HepG2 (cell line): ENCODE data around the gene VAMP5. TPM values are rescaled to one million over a fixed set of nuclear protein-coding genes. Genes with fewer than 3 reads are reported as not detected.
A peak's percentile ranks its signal among the peaks of the same experiment; 100 is the strongest.

Experiments used
- CCDC6 ChIP-seq: sonication (generic); formaldehyde crosslinking; IDR thresholded peaks from 2 replicates; pipeline ENCODE4 v1.8.1; 2022; ENCODE audit warnings: mild to moderate bottlenecking, missing genetic modification reagents, moderate library complexity
- EP300 ChIP-seq, 3 experiments: sonication (generic) in 1 of 3; formaldehyde crosslinking in 1 of 3; IDR thresholded peaks; 2 replicates each; pipeline versions ENCODE4 v1.5.1 to v1.6.1; 2011 to 2020; ENCODE audit warnings: low read depth in 2 of 3, low read length in 2 of 3, borderline replicate concordance in 1 of 3, improper control_type of control experiment in 1 of 3, mild to moderate bottlenecking in 1 of 3, missing genetic modification reagents in 1 of 3, moderate library complexity in 1 of 3
- FOXO1 ChIP-seq: sonication (generic); formaldehyde crosslinking; IDR thresholded peaks from 2 replicates; pipeline ENCODE4 v1.4.0; 2020; ENCODE audit warnings: missing genetic modification reagents
- LCORL ChIP-seq, 2 experiments: fragments of 450-650 bp in 1 of 2; sonication (generic) in 1 of 2; formaldehyde crosslinking in 1 of 2; IDR thresholded peaks; 2 replicates each; pipeline versions ENCODE4 v1.5.0 to v1.6.1; 2017 to 2020; ENCODE audit warnings: antibody characterized with exemption in 1 of 2, missing genetic modification reagents in 1 of 2
- MED1 ChIP-seq: sonication (generic); formaldehyde crosslinking; IDR thresholded peaks from 2 replicates; pipeline ENCODE4 v1.4.0; 2020; ENCODE audit warnings: missing genetic modification reagents
- MZF1 ChIP-seq: sonication (generic); formaldehyde crosslinking; IDR thresholded peaks from 2 replicates; pipeline ENCODE4 v1.8.1; 2023; ENCODE audit warnings: mild to moderate bottlenecking, missing genetic modification reagents, borderline replicate concordance
- RELA ChIP-seq: sonication (generic); formaldehyde crosslinking; IDR thresholded peaks from 2 replicates; pipeline ENCODE4 v1.4.0; 2020; ENCODE audit warnings: missing genetic modification reagents
- TCF12 ChIP-seq, 2 experiments: fragments of 450-650 bp in 1 of 2; sonication (generic) in 1 of 2; formaldehyde crosslinking in 1 of 2; IDR thresholded peaks; 2 replicates each; pipeline versions ENCODE4 v1.6.1 to v1.8.0; 2017 to 2022; ENCODE audit warnings: antibody characterized with exemption in 1 of 2, mild to moderate bottlenecking in 1 of 2, missing genetic modification reagents in 1 of 2, moderate library complexity in 1 of 2
- ZBTB7B ChIP-seq: sonication (generic); formaldehyde crosslinking; IDR thresholded peaks from 2 replicates; pipeline ENCODE4 v1.4.0; 2020; ENCODE audit warnings: missing genetic modification reagents
- ZMYM4 ChIP-seq: sonication (generic); formaldehyde crosslinking; IDR thresholded peaks from 2 replicates; pipeline ENCODE4 v1.8.1; 2023; ENCODE audit warnings: mild to moderate bottlenecking, missing genetic modification reagents
- ZNF225 ChIP-seq: sonication (generic); formaldehyde crosslinking; IDR thresholded peaks from 2 replicates; pipeline ENCODE4 v1.4.0; 2020; ENCODE audit warnings: mild to moderate bottlenecking, missing genetic modification reagents
- ZNF253 ChIP-seq: sonication (generic); formaldehyde crosslinking; IDR thresholded peaks from 2 replicates; pipeline ENCODE4 v1.8.0; 2022; ENCODE audit warnings: mild to moderate bottlenecking, missing genetic modification reagents, borderline replicate concordance
- ZNF557 ChIP-seq: sonication (generic); formaldehyde crosslinking; IDR thresholded peaks from 2 replicates; pipeline ENCODE4 v1.4.0; 2020; ENCODE audit warnings: missing genetic modification reagents
- ZNF558 ChIP-seq: sonication (generic); formaldehyde crosslinking; IDR thresholded peaks from 2 replicates; pipeline ENCODE4 v1.9.0; 2022; ENCODE audit warnings: mild to moderate bottlenecking, missing genetic modification reagents, borderline replicate concordance
- polyA plus RNA-seq, 8 experiments: library from polyadenylated mRNA; depleted of rRNA in 3 of 8; stranded (reverse) in 7 of 8; unstranded in 1 of 8; fragments of >200 nt; fragmentation: Illumina TruSeq in 4 of 8; extraction: Trizol in 4 of 8; gene quantifications; 2 replicates each; pipeline versions ENCODE4 v1.2.1 to v1.2.3, GENCODE V29; 2011 to 2016; ENCODE audit warnings: low read depth in 4 of 8, missing spikeins in 1 of 8, mixed read lengths in 1 of 8; ENCODE audit not compliant: insufficient read depth in 1 of 8
- total RNA-seq, 5 experiments: library from RNA; depleted of rRNA; stranded (reverse); fragments of >200 nt; fragmentation: Illumina TruSeq; extraction: Trizol; gene quantifications; 2 replicates each; pipeline ENCODE4 v1.2.3, GENCODE V29; 2016; ENCODE audit warnings: low read depth in 1 of 5
- TF ChIP-seq, protein P1 (sequence below): sonication (generic); formaldehyde crosslinking; IDR thresholded peaks from 2 replicates; pipeline ENCODE4 v1.4.0; 2020; ENCODE audit warnings: mild to moderate bottlenecking, missing genetic modification reagents
- TF ChIP-seq, protein P2 (sequence below): sonication (generic); formaldehyde crosslinking; IDR thresholded peaks from 2 replicates; pipeline ENCODE4 v1.4.0; 2020; ENCODE audit warnings: missing genetic modification reagents, borderline replicate concordance
- TF ChIP-seq, protein P3 (sequence below): sonication (generic); formaldehyde crosslinking; IDR thresholded peaks from 2 replicates; pipeline ENCODE4 v1.5.0; 2020; ENCODE audit warnings: mild to moderate bottlenecking, missing genetic modification reagents
- TF ChIP-seq, protein P4 (sequence below): fragments of 450-650 bp; IDR thresholded peaks from 2 replicates; pipeline ENCODE4 v1.6.1; 2017; ENCODE audit warnings: mild to moderate bottlenecking

Gene VAMP5
- total and polyA plus RNA-seq, 2 of the 13 experiments (the other 11 are each of a cell fraction or from before 2014, with no cell fraction given): 7.2 to 56.7 TPM

DNA sequence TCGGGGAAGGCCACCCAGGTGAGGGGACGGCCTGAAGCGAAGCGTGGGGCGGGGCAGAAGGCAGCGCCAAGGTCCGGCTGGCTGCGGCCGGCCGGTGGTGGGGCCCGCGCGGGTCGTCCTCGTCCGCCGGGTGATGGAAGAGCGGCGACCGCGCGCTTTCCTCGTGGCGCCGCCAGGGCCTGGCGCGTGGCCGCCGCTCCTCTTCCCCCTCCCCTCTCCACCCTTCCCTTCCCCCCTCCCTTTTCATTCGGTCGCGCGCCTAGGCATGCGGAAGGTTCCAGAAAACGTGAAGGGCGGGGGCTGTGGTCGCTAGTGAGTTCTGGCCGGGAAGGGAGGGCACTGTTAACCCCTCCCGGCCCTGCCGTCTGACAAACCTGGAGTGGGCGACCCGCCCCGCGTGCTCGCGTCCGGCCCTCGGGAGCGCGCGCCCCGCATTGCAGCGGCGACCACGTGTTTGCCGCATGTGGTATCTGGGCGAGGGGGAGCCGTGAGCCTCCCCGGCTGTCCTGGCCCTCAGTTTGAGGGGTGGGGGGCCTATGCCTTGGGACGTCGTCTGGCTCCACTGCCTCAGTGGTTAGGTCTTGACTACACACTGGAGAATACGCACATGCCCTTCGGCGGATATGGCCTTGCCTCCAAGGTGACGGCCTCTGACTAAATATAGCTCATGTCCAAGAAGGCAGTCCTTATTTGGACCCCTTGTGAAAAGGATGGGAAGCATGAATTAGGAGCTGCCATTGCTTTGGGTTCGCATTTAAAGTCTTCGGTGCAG is 44.7 kb upstream of the VAMP5 start (continued):
- TF ChIP-seq, protein P1, sequence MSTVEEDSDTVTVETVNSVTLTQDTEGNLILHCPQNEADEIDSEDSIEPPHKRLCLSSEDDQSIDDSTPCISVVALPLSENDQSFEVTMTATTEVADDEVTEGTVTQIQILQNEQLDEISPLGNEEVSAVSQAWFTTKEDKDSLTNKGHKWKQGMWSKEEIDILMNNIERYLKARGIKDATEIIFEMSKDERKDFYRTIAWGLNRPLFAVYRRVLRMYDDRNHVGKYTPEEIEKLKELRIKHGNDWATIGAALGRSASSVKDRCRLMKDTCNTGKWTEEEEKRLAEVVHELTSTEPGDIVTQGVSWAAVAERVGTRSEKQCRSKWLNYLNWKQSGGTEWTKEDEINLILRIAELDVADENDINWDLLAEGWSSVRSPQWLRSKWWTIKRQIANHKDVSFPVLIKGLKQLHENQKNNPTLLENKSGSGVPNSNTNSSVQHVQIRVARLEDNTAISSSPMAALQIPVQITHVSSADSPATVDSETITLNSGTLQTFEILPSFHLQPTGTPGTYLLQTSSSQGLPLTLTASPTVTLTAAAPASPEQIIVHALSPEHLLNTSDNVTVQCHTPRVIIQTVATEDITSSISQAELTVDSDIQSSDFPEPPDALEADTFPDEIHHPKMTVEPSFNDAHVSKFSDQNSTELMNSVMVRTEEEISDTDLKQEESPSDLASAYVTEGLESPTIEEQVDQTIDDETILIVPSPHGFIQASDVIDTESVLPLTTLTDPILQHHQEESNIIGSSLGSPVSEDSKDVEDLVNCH (CRISPR knock-in tag): peak; percentile 86; the same call in 1 of the 2 replicates
- no peak for TF ChIP-seq ZMYM4 (CRISPR knock-in tag)
- TF ChIP-seq EP300 (IDR thresholded peaks at IDR 0.05; ENCODE audit: low read depth in 2 of 2, low read length in 2 of 2): no peak
- TF ChIP-seq EP300 (CRISPR knock-in tag; IDR thresholded peaks at IDR 0.05; ENCODE audit: borderline replicate concordance): no peak
- TF ChIP-seq ZNF253 (CRISPR knock-in tag): peak; percentile 94; the same call in 1 of the 2 replicates
- TF ChIP-seq ZNF225 (CRISPR knock-in tag): peak; percentile 88
- TF ChIP-seq RELA (CRISPR knock-in tag): no peak
- TF ChIP-seq LCORL (IDR thresholded peaks at IDR 0.05): no peak
- TF ChIP-seq LCORL (CRISPR knock-in tag; IDR thresholded peaks at IDR 0.05): peak; percentile 74
- TF ChIP-seq MZF1: 0 out of 2 replicates have a peak, but pooled peaks have one; percentile 83
- TF ChIP-seq, protein P2, sequence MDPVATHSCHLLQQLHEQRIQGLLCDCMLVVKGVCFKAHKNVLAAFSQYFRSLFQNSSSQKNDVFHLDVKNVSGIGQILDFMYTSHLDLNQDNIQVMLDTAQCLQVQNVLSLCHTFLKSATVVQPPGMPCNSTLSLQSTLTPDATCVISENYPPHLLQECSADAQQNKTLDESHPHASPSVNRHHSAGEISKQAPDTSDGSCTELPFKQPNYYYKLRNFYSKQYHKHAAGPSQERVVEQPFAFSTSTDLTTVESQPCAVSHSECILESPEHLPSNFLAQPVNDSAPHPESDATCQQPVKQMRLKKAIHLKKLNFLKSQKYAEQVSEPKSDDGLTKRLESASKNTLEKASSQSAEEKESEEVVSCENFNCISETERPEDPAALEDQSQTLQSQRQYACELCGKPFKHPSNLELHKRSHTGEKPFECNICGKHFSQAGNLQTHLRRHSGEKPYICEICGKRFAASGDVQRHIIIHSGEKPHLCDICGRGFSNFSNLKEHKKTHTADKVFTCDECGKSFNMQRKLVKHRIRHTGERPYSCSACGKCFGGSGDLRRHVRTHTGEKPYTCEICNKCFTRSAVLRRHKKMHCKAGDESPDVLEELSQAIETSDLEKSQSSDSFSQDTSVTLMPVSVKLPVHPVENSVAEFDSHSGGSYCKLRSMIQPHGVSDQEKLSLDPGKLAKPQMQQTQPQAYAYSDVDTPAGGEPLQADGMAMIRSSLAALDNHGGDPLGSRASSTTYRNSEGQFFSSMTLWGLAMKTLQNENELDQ: no peak
- peak; percentile 67; the same call in 1 of the 2 replicates for TF ChIP-seq ZNF558 (CRISPR knock-in tag)
- TF ChIP-seq TCF12 (IDR thresholded peaks at IDR 0.05): no peak
- no peak; the same call in 1 of the 2 replicates for TF ChIP-seq TCF12 (CRISPR knock-in tag; IDR thresholded peaks at IDR 0.05)
- TF ChIP-seq MED1: no peak
- TF ChIP-seq, protein P3, sequence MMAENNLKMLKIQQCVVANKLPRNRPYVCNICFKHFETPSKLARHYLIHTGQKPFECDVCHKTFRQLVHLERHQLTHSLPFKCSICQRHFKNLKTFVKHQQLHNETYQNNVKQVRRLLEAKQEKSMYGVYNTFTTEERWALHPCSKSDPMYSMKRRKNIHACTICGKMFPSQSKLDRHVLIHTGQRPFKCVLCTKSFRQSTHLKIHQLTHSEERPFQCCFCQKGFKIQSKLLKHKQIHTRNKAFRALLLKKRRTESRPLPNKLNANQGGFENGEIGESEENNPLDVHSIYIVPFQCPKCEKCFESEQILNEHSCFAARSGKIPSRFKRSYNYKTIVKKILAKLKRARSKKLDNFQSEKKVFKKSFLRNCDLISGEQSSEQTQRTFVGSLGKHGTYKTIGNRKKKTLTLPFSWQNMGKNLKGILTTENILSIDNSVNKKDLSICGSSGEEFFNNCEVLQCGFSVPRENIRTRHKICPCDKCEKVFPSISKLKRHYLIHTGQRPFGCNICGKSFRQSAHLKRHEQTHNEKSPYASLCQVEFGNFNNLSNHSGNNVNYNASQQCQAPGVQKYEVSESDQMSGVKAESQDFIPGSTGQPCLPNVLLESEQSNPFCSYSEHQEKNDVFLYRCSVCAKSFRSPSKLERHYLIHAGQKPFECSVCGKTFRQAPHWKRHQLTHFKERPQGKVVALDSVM: 0 out of 2 replicates have a peak, but pooled peaks have one; percentile 23
- TF ChIP-seq CCDC6 (CRISPR knock-in tag): peak; percentile 11
- TF ChIP-seq ZBTB7B (CRISPR knock-in tag): no peak
- peak; percentile 95 for TF ChIP-seq ZNF557 (CRISPR knock-in tag)
- TF ChIP-seq, protein P4, sequence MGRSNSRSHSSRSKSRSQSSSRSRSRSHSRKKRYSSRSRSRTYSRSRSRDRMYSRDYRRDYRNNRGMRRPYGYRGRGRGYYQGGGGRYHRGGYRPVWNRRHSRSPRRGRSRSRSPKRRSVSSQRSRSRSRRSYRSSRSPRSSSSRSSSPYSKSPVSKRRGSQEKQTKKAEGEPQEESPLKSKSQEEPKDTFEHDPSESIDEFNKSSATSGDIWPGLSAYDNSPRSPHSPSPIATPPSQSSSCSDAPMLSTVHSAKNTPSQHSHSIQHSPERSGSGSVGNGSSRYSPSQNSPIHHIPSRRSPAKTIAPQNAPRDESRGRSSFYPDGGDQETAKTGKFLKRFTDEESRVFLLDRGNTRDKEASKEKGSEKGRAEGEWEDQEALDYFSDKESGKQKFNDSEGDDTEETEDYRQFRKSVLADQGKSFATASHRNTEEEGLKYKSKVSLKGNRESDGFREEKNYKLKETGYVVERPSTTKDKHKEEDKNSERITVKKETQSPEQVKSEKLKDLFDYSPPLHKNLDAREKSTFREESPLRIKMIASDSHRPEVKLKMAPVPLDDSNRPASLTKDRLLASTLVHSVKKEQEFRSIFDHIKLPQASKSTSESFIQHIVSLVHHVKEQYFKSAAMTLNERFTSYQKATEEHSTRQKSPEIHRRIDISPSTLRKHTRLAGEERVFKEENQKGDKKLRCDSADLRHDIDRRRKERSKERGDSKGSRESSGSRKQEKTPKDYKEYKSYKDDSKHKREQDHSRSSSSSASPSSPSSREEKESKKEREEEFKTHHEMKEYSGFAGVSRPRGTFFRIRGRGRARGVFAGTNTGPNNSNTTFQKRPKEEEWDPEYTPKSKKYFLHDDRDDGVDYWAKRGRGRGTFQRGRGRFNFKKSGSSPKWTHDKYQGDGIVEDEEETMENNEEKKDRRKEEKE: no peak
- no peak; the same call in 1 of the 2 replicates for TF ChIP-seq FOXO1 (CRISPR knock-in tag)
